ENCODE measurements around the gene MOGAT2.

MOGAT2 gene

DNA sequence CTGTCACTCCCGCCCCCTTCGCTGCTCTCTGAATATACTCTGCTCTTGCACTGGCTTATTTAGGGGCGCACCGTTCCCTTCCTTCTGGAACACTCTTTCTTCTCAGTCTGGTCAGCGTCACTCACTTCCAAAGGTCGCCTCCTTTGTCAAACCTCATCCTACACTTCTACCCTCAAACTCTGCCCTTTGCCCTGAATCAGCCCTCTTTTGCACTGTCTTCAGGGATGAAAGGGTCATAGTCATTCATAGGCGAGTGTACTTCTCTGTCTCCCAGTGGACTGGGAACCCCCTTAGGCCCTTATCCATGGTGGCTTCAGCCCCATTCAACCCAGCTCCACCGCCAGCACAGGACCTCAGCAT lies 15.4 kb downstream of the MOGAT2 start:
- no peak for TF ChIP-seq GATA2 (IDR thresholded peaks at IDR 0.05; ENCODE audit: low read depth, low read length)

DNA sequence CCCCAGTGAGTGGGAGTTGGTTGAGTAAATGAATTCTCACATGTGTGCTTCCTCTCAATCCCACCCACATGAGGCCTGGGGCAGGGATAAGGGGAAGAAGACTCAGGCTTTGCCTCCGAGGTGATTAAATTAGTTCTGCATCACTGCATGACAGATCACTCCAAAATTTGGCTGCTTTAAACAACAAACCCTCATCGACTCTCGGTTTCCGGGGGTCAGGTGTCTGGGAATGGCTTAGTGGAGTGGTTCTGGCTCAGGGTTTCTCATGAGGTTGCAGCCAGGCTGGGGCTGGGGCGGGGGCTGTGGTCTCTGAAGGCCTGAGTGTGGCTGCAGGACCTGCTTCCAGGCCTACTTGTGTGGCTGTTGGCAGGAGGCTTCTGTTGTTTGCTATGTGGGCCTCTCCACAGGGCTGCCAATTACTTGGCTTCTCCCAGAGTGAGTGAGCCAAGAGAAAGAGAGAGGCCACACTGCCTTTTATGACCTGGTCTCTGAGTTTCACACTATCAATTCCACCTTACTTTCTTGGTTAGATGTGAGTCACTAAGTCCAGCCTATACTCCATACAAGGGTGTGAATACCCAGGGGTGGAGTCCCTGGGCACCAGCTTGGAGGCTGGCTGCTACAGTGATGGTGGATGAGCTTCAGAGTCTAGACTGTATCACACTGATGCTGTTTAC lies 15.9 kb downstream of the MOGAT2 start:
- no peak for TF ChIP-seq GATA3 (IDR thresholded peaks at IDR 0.05; ENCODE audit: low read depth, low read length)

DNA sequence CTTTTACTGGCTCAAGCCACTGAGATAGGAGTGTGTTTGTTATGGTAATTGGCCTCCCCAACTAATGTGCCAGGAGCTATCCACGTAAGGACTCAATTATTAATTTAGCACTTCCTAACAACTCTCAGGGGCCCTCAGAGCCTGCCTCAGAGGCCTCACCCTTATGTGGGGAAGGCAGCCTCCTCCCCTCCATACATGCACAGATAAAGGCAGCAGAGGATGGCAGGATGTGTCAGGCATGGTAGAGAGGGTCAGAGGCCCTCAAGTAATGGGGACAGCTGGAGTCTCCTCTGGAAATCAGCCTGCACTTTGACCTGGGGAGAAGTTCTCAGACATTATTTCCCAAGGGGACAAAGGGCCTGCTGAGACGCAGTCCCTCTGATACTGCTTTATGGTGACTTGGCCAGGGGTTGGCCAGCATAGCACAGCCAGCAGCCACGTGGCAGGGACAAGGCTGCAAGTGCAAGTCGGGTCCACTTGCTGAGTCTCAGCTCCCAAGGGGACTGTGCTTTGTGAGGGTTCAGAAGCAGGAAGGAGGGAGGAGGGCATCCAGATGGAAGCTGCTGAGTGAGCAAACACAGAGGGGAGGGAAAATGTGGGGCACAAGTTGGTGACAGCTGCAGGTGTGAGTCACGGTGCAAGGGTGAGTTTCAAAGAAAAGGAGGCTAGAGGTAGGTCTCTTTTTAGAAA lies 17.0 kb downstream of the MOGAT2 start:
- TF ChIP-seq GATA2 (IDR thresholded peaks at IDR 0.05; ENCODE audit: low read depth, low read length) (no peak), GATA3 (IDR thresholded peaks at IDR 0.05; ENCODE audit: low read depth, low read length) (no peak)

DNA sequence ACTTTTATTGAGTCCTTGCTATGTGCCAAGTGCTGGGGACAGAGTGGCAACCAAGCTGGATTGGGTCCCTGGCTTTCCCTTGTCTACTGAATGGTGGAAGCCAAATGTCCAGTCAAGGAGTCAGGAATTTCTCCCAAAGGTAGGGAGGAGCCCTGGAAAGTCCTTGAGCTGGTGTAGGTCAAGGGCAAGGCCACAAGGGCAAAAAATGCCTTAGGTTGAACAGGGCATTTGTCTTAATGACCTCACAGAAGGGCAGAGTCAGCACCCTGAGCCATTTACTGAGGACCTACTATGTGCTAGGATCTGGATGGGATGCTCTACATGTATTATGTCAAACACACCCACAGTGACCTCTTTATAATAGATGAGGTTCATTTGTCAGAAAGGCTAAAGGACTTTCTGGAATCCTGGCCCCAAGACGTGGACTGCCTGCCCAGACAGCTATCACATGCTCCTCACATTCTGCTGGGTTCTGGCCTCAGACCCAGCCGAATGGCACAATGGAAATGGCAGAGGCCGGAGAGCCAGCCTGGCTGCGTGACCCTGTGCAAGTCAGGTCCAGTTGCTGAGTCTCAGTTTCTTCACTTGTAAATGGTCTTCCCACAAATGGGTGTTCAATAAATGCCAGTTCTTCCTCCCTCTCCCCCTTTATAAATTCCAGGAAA lies 17.7 kb downstream of the MOGAT2 start:
- TF ChIP-seq GATA2 (IDR thresholded peaks at IDR 0.05; ENCODE audit: low read depth, low read length) (no peak), GATA3 (IDR thresholded peaks at IDR 0.05; ENCODE audit: low read depth, low read length) (no peak)

DNA sequence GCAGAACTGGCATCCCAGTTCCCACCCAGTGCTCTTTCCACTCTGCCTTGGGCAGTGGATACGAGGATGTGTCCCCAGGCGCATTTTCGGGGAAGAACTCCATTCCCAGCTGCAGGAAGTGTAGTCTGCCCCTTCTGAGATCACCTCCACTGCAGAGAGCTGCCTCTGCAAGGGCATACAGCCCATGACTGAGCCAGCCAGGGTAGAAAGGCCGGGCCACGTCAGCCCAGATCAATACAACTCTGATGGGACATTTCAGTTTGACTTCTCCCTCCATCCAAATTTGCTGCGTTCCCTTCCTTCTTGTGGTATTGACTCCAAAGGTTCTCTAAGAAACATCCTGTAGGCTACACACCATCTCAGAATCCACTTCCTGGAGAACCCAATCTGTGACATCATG lies 19.7 kb downstream of the MOGAT2 start:
- TF ChIP-seq GATA2 (IDR thresholded peaks at IDR 0.05; ENCODE audit: low read depth, low read length) = no peak
- TF ChIP-seq GATA3 (IDR thresholded peaks at IDR 0.05; ENCODE audit: low read depth, low read length) = no peak

DNA sequence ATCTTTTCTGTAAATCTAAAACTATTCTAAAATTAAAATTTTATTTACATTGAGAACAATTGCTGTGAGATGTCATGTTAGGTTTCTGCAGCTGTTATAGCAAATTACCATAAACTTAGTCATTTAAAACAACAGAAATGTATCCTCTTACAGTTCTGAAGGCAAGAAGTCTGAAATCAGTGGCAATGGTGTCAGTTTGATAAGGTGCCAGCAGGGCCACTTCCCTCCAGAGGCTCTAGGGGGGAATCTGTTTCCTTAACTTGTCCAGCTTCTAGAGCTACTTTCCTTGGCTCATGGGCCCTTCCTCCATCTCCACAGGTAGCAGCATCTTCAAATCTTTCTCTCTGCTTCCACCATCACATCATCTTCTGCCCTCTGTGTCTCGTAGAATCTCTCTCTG lies 23.0 kb downstream of the MOGAT2 start:
- TF ChIP-seq GATA3 (IDR thresholded peaks at IDR 0.05; ENCODE audit: low read depth, low read length) = no peak
- no peak for TF ChIP-seq GATA2 (IDR thresholded peaks at IDR 0.05; ENCODE audit: low read depth, low read length)

DNA sequence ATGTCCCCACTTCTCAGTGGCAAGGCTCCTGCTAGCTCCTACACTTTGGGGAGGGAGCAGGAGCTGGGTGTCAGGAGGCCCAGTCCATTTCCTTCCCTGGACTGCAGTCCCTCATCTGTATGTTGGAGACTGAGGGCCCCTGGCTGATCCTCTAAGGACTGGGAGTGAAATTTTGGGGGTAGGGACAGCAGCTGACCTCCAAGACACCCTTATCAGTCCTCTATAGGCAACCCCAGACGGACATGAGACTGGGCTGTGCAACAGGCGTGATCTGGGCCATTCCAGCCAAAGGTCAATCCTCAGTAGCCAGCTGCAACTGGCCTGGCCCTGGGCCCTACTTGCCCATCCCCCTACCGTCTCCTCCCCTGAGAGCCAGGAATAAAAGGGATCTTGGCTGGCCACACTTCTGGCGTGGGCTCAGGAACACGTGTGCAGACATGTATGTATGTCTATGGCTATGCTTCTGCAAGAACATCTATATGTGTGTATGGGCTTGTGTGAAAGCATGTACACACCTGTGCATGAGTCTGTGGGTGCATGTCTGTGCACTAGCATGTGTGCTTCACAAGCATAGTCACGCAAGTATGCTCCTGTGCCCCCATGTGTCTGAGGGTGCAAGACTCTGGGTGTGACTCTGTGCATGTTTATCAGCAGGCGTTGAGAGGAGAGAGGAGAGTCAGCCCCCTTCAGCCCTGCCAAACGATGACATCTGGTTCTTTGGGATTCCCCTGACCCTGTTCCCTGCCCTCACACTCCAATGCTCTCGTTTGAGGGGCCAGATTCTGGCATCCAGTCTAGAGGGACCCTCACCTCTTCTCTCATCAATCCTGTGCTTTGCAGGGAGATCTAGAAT lies 26.3 kb downstream of the MOGAT2 start:
- TF ChIP-seq GATA2 (IDR thresholded peaks at IDR 0.05; ENCODE audit: low read depth, low read length) (no peak), GATA3 (IDR thresholded peaks at IDR 0.05; ENCODE audit: low read depth, low read length) (no peak)

DNA sequence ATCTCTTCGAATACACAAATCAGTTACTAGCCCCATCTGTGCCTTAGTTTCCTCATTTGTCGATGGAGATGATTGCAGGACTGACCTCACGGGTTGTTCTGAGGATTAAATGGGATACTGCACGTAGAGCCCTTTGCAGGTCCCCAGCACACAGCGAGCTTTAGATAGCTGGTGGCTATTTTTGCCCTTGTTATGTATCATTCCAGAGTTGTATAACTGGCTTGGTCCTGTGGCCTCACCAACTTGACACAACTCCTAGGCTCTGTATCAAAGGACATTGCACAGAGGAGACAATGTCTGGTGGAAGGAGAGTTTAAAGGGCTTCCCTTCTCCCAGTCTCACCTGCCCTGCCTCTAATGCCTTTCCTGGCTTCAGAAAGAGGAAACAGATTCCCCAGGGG lies 28.2 kb downstream of the MOGAT2 start:
- no peak for TF ChIP-seq GATA3 (IDR thresholded peaks at IDR 0.05; ENCODE audit: low read depth, low read length)
- TF ChIP-seq GATA2 (IDR thresholded peaks at IDR 0.05; ENCODE audit: low read depth, low read length) = no peak

DNA sequence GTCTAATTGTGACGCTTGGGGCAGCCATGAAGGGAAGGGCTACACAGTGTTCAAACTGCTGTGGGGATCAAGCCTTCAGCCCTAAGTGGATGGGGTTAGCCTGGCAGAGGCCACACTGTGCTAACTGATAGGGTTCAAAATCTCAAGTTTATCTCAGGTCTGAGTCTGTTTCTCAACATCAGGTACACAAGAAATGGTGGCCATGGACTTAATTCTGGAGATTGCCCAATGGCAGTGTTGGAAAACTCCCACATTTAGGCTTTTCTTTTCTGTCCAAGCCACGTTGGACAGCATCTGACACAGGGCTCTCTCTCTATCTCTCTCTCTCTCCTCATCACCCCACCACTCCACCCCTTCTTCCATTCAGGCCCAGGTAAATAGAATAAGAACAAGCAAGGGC lies 40.0 kb downstream of the MOGAT2 start:
- TF ChIP-seq GATA2 (IDR thresholded peaks at IDR 0.05; ENCODE audit: low read depth, low read length) = no peak

DNA sequence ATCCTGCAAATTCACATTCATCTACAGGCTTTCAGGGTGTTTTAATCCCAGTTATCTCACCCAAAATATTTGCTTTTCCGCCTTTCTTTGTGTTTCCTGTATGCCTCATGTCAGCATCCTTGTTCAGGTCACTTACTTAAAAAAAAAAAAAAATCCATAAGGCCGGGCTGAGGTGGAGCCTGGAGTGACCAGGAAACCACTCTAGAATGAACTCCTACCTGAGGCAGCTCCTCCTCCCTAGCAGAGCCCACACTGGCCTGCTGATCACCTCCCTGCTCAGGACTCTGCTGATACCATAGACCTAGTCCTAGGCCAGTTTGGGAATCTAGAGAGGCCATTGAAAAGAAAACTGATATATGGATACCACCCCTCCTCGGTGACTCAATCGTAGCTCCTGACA lies 42.2 kb downstream of the MOGAT2 start:
- TF ChIP-seq GATA2 (IDR thresholded peaks at IDR 0.05; ENCODE audit: low read depth, low read length) (no peak), GATA3 (IDR thresholded peaks at IDR 0.05; ENCODE audit: low read depth, low read length) (no peak)

DNA sequence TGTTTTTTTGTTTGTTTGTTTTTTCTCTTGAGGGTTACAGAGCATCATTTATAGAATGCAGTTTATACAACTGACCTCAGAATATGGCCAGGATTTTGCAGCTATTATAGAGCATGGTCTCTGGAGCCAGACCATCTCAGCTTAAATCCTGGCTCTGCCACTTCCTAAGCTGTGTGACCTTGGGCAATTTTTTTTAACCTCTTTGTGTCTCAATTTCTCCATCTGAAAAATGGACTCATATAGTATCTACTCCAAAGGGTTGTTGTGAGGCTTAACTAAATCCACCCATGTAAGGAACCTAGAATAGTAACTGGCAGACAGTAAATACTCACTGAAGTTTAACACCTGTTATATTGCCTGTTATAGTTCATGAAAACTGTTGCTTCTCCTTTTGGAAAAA lies 42.6 kb downstream of the MOGAT2 start:
- TF ChIP-seq GATA3 (IDR thresholded peaks at IDR 0.05; ENCODE audit: low read depth, low read length) (no peak), GATA2 (IDR thresholded peaks at IDR 0.05; ENCODE audit: low read depth, low read length) (no peak)

DNA sequence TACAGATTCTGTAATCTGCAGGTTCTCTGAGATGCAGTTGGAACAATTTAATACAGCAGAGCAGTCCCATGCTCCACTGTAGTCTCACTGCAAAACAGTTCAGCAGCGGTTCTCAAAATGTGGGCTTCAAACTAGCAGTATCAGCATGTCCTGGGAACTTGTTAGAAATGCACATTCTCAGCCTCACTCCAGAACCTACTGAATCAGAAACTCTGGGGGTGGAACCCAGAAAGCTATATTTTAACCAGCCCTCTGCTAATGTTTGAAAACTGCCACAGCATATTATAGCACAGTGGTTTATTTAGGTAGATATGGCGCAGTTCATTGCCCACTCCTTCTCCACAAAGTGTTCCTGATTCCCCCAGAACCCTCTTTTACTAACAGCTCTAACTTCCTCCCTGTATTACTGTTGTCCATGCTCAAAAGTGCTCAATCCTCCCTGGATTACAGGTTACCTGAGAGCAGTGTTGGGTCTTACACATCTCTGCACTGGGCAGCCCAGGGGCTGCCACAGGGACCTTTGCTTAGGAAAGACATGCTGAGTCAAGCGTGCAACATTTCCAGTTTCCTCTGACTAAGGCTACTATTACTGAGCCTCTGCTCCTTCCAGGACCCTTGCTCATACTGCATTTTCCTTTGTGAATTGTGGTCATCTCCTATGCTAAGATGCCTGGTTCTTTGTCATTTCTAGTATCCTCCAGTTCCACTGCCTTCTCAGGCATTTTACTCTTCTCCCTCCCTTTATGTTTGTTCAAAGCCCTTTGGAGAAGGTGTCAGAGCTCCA lies 43.3 kb downstream of the MOGAT2 start:
- TF ChIP-seq GATA2 (IDR thresholded peaks at IDR 0.05; ENCODE audit: low read depth, low read length) (no peak), GATA3 (IDR thresholded peaks at IDR 0.05; ENCODE audit: low read depth, low read length) (no peak)

DNA sequence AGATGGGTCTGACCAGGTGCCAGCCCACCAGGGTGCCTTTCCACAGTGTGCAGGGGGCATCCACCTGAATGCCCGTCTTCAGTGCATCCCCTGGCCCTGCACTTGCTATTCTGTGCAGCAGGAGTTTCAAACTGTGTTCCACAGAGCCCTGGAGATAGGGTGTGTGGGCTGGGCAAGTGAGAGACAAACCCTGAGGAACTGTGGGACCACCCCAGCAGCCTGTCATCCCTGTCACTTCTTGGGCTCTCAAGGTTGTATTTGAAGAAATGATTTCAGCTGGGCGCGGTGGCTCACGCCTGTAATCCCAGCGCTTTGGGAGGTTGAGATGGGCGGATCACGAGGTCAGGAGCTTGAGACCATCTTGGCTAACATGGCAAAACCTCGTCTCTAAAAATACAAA lies 44.5 kb downstream of the MOGAT2 start:
- TF ChIP-seq GATA3 (IDR thresholded peaks at IDR 0.05; ENCODE audit: low read depth, low read length) (no peak), GATA2 (IDR thresholded peaks at IDR 0.05; ENCODE audit: low read depth, low read length) (no peak)

DNA sequence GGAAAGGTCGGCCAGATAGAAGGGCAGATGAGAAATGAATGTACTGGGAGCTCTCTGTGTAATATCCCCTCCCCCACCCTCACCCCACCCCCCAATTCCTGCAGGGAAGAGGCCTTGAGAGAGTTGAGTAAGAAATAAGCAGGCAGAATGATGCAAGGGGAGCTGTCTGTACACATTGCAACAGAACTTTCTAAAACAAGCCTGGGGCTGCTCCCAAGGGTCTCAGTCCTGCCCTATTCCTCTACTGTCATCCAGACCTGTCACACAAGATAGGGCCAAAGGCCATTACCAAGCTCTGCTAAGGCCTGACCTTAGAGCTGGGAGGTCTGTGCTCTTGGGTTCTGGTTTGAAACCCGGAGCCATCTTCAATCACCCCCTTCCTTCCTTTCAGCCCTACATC lies 45.2 kb downstream of the MOGAT2 start:
- TF ChIP-seq GATA3 (IDR thresholded peaks at IDR 0.05; ENCODE audit: low read depth, low read length) (no peak), GATA2 (IDR thresholded peaks at IDR 0.05; ENCODE audit: low read depth, low read length) (no peak)
